Progenitor cell of endocrine pancreas (in vitro differentiated cells): Measurements from ENCODE around the gene AOPEP. TPM values are rescaled to one million over a fixed set of nuclear protein-coding genes. Genes with fewer than 3 reads are reported as not detected.

Experiments used
- DNase-seq: peaks from one replicate; pipeline ENCODE4 v3.0.0; 2021; ENCODE audit warnings: low spot score; ENCODE audit not compliant: unreplicated experiment
- H3K27ac Mint-ChIP-seq: 2 replicates; pipeline ENCODE4 v1.8.0; 2021; ENCODE audit warnings: mild to moderate bottlenecking, moderate library complexity, mixed read lengths
- H3K27me3 Mint-ChIP-seq: 2 replicates; pipeline ENCODE4 v1.8.0; 2021; ENCODE audit warnings: mixed read lengths
- H3K36me3 Mint-ChIP-seq: 2 replicates; pipeline ENCODE4 v1.8.0; 2022; ENCODE audit warnings: mixed read lengths; ENCODE audit not compliant: insufficient read depth
- H3K4me1 Mint-ChIP-seq: 2 replicates; pipeline ENCODE4 v1.8.0; 2021; ENCODE audit warnings: low read depth, mixed read lengths
- H3K4me3 Mint-ChIP-seq: 2 replicates; pipeline ENCODE4 v1.8.0; 2021; ENCODE audit warnings: low read depth, mild to moderate bottlenecking, moderate library complexity, mixed read lengths
- H3K9me3 Mint-ChIP-seq: 2 replicates; pipeline ENCODE4 v1.8.0; 2021; ENCODE audit warnings: low read depth, mixed read lengths
- total RNA-seq: library from RNA; stranded (reverse); gene quantifications from 2 replicates; pipeline ENCODE4 v1.2.1, GENCODE V29; 2021
- TF ChIP-seq, protein P1 (sequence below): fragments of 200-600 bp; sonication (generic); IDR thresholded peaks from one replicate; pipeline ENCODE4 v1.5.0; 2021; ENCODE audit warnings: antibody characterized with exemption, mild to moderate bottlenecking; ENCODE audit not compliant: unreplicated experiment

The AOPEP gene
- total RNA-seq, 1 donor from 2014 or later: 58.2 TPM

DNA sequence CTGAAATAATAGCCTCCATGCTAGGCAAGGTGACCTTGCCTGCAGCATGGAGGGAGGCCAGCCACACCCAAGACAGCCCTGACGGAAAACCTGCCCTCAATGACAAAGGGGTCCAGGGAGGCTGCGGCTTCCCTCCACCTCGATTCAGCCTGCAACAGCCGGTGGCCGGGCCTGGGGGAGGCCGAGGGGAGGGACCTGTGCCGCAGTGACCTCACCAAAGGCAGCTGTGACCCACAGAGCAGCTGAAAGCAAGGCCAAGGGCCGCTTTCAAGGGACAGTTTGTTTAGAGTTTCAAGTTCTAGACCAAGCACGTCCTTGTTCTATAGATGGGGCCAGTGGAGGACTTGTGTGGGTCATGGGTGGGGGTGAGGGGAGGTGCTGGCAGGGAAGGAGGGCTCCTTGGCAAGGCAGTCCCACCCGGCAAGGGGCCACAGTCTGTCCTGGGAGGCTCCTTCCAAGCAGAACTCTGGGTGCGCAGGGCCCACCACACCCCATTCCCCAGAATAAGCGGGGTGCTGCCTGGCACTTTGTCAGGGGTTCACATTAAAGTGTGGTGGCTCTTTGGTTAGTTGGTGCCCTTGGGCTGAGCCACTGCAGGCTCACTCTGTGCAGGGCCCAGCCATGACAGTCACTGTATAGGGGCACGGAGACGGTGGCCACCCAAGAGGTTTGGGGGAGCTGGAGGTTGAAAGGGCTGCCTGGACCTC lies 364.5 kb downstream of the AOPEP start:
- TF ChIP-seq, protein P1, sequence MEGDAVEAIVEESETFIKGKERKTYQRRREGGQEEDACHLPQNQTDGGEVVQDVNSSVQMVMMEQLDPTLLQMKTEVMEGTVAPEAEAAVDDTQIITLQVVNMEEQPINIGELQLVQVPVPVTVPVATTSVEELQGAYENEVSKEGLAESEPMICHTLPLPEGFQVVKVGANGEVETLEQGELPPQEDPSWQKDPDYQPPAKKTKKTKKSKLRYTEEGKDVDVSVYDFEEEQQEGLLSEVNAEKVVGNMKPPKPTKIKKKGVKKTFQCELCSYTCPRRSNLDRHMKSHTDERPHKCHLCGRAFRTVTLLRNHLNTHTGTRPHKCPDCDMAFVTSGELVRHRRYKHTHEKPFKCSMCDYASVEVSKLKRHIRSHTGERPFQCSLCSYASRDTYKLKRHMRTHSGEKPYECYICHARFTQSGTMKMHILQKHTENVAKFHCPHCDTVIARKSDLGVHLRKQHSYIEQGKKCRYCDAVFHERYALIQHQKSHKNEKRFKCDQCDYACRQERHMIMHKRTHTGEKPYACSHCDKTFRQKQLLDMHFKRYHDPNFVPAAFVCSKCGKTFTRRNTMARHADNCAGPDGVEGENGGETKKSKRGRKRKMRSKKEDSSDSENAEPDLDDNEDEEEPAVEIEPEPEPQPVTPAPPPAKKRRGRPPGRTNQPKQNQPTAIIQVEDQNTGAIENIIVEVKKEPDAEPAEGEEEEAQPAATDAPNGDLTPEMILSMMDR: no peak
- Mint-ChIP-seq H3K9me3 (no peaks in the 10 kb centered on the region), H3K4me3 (no peak overlapping the region), H3K27ac (peak overlapping the region; percentile 94), H3K36me3 (peaks cover 17% of the 10 kb centered on the region), H3K4me1 (peaks cover 34% of the 10 kb centered on the region), H3K27me3 (no peaks in the 10 kb centered on the region)
- no peak for DNase-seq

DNA sequence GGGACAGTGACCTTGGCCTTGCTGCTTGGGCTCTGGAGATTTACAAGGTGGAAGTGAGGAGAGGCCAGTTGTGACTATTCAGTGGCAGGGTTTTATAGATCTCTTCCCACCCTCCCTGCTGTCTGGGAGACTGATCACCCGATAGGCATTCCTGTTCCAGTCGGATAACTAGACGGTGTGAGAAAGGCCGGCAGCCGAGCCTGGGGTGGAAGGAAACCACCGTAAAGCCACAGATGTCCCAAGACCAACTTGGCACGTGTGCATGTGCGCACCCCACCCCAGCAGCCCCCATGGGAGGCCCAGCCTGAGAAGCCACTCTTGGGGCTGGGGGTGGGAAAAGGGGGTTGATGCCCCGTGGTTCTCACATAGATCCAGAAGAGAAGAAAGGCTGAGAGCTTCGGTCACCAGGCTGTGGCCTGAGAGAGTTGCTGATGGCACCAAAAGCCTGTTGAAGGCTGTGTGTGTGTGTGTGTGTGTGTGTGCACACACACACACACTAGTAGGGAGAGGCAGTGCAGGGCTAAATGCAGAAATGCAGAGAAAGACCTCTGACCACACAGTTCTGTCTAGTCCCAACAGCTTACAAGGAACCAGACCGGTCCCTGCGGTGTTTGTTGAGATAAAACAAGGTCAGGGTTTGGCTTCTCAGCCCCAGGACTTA lies 365.2 kb downstream of the AOPEP start:
- H3K4me3 Mint-ChIP-seq: peak overlapping the region; percentile 48
- TF ChIP-seq, protein P1: no peak
- H3K36me3 Mint-ChIP-seq: peaks cover 16% of the 10 kb centered on the region
- peak overlapping the region; percentile 94 for H3K27ac Mint-ChIP-seq
- no peaks in the 10 kb centered on the region for H3K27me3 Mint-ChIP-seq
- peaks cover 34% of the 10 kb centered on the region for H3K4me1 Mint-ChIP-seq
- no peak for DNase-seq
- H3K9me3 Mint-ChIP-seq: no peaks in the 10 kb centered on the region

DNA sequence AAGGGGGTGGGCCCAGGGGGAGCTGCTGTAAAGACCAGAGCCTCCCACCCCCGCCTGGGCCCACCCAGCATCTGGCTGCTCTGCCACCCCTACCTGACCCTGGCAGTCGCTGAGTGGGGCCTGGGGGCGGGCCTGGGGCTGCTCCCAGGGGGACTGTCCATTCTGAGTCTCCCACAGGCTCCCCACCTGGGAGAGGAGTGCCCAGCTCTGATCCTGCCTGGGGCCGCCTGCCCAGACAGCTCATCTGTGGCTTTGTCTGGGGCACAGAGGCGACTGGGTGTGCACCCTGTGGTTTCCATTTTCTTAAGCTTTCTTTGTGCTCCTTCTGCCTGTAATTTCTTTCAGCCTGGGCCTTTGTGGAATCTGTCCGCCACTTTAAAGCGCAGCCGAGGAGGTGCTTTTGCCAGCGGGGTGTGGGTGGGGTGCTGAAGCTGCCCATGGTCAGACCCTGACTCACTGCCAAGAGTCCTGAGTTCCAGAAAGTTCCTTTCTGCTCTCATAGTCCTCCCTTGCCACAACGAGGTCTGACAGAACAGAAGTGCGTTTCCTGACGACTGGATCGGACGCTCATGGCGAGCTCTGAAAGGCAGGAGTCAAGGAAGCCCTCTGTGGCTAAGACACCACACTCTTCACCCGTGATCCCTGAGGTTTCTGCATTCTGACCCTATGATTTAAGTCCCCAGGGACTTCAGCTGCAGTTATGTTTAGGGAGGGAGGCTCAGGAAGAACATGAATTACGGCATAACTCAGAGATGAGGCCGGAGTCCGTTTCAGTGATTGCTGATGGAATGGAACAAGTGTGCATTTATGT lies 366.0 kb downstream of the AOPEP start:
- TF ChIP-seq, protein P1: no peak

DNA sequence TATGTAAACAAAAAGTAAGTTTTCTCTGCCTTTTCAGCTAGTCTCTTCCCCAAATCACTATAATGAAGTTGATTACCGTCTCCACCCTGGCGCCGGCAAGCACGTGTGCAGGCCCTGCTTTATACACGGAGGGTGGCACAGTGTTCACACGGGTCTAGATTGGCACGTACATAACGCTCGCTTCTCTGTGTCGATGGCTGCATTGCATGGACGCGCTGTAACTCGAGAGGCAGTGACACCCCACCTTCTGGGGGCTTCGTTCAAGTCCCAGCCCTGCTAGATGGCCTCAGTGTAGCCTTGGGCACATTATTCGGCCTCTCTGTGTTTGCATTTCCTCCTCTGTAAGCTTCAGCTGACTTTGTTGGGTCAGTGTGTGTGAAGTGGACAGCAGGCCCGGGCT lies 367.1 kb downstream of the AOPEP start:
- H3K9me3 Mint-ChIP-seq: no peaks in the 10 kb centered on the region
- H3K27ac Mint-ChIP-seq: peak overlapping the region; percentile 21
- DNase-seq: no peak
- no peak overlapping the region for H3K4me3 Mint-ChIP-seq
- TF ChIP-seq, protein P1: no peak
- peaks cover 16% of the 10 kb centered on the region for H3K36me3 Mint-ChIP-seq
- no peaks in the 10 kb centered on the region for H3K27me3 Mint-ChIP-seq
- H3K4me1 Mint-ChIP-seq: peaks cover 37% of the 10 kb centered on the region

More for the DNA sequence above, 366.0 kb downstream of the AOPEP start:
- Mint-ChIP-seq H3K9me3 (no peaks in the 10 kb centered on the region), H3K4me3 (no peak overlapping the region), H3K27me3 (no peaks in the 10 kb centered on the region), H3K36me3 (peaks cover 16% of the 10 kb centered on the region), H3K4me1 (peaks cover 34% of the 10 kb centered on the region), H3K27ac (peak overlapping the region; percentile 94)
- DNase-seq: no peak

DNA sequence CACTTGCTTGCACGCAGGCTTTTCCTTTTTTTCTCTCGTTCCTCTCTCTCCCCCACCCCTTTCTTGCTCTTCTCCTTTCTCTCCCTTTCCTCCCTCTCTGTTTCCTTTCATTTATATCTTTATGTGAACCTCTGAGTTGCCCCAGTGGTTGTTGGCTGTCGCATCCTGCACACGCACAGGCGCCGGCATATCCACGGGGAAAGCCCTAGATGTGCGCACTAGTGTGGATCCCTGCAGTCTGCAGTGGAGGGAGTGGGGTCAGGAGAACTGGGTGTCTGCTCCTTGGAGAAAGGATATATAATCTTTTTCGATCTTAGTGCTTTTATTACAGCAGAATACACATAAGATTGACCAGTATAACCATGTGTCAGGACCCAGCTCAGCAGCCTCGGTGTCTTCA lies 367.5 kb downstream of the AOPEP start:
- H3K27ac Mint-ChIP-seq: peak overlapping the region; percentile 21
- H3K4me1 Mint-ChIP-seq: peaks cover 37% of the 10 kb centered on the region
- TF ChIP-seq, protein P1: no peak
- peaks cover 16% of the 10 kb centered on the region for H3K36me3 Mint-ChIP-seq
- no peak for DNase-seq
- no peaks in the 10 kb centered on the region for H3K27me3 Mint-ChIP-seq
- H3K9me3 Mint-ChIP-seq: no peaks in the 10 kb centered on the region
- no peak overlapping the region for H3K4me3 Mint-ChIP-seq
